SKM-1 treated with dmso at 0.1 percent for 144 hours (cell line): Measurements from ENCODE around the gene GORAB.

Experiments used
- DNase-seq: peaks from one replicate; lab custom pipeline; 2025; ENCODE audit not compliant: unreplicated experiment; lab: John Stamatoyannopoulos, UW

Gene GORAB

GRCh38 chr1:170531758-170532657, at the start of gene GORAB:
Gene GORAB, plus strand, starts transcription at chr1:170532166. Its CDS starts 58 bp downstream, at chr1:170532224.
- DNase-seq: peak; percentile 89

GRCh38 chr1:170483051-170483450, 48.9 kb upstream of the GORAB start:
- no peak for DNase-seq

GRCh38 chr1:170487503-170487902, 44.5 kb upstream of the GORAB start:
- DNase-seq: no peak

GRCh38 chr1:170491291-170491690, 40.7 kb upstream of the GORAB start:
- no peak for DNase-seq

GRCh38 chr1:170494369-170494768, 37.6 kb upstream of the GORAB start:
- DNase-seq: no peak

- no peak for DNase-seq
Observed at GRCh38 chr1:170495006-170495405, 37.0 kb upstream of the GORAB start.

GRCh38 chr1:170498876-170499275, 33.1 kb upstream of the GORAB start:
- DNase-seq: no peak

GRCh38 chr1:170503665-170504064, 28.3 kb upstream of the GORAB start:
- DNase-seq: no peak

- DNase-seq: no peak
Observed at GRCh38 chr1:170510163-170510562, 21.8 kb upstream of the GORAB start.

- no peak for DNase-seq
Observed at GRCh38 chr1:170511038-170511437, 20.9 kb upstream of the GORAB start.

GRCh38 chr1:170513138-170513537, 18.8 kb upstream of the GORAB start:
- DNase-seq: no peak

- no peak for DNase-seq
Observed at GRCh38 chr1:170518185-170518834, 13.7 kb upstream of the GORAB start.

- no peak for DNase-seq
Observed at GRCh38 chr1:170518965-170519364, 13.0 kb upstream of the GORAB start.

- no peak for DNase-seq
Observed at GRCh38 chr1:170520601-170521000, 11.4 kb upstream of the GORAB start.

GRCh38 chr1:170521818-170522217, 10.1 kb upstream of the GORAB start:
- DNase-seq: no peak

- no peak for DNase-seq
Observed at GRCh38 chr1:170530972-170531757, 801 bp upstream of the GORAB start.

- peak; percentile 50 for DNase-seq
Observed at GRCh38 chr1:170533298-170533697, 1.3 kb downstream of the GORAB start.

- DNase-seq: no peak
Observed at GRCh38 chr1:170534626-170535147, 2.7 kb downstream of the GORAB start.

- DNase-seq: no peak
Observed at GRCh38 chr1:170535418-170535817, 3.5 kb downstream of the GORAB start.

GRCh38 chr1:170536924-170537551, 5.1 kb downstream of the GORAB start:
- DNase-seq: no peak
